Measurements from ENCODE around the gene CDKL5. TPM values are rescaled to one million over a fixed set of nuclear protein-coding genes. Genes with fewer than 3 reads are reported as not detected.

CDKL5 gene
- total RNA-seq, 3 donors from 2014 or later = 5.3 to 14.3 (median 6.9) TPM

GRCh38 chrX:18434896-18435295 is 9.5 kb downstream of the CDKL5 start:
- Histone ChIP-seq H3K4me1 (no peaks in the 10 kb centered on the region), H3K27me3 (peaks cover 0 to 3% of the 10 kb centered on the region in 2 donors), H3K4me3 (no peak overlapping the region), H3K27ac (no peak overlapping the region), H3K9me3 (no peaks in the 10 kb centered on the region), H3K36me3 (no peaks in the 10 kb centered on the region)
- TF ChIP-seq POLR2AphosphoS5 (IDR thresholded peaks at IDR 0.05) (no peak), CTCF (IDR thresholded peaks at IDR 0.05) (no peak), POLR2A (IDR thresholded peaks at IDR 0.05) (no peak)
- intact Hi-C loops (cut with DNase I; ENCODE audit: low total_unique reads) = no loop called here
- DNase-seq (ENCODE audit: low spot score in 2 of 2) = no peak

- intact Hi-C loops (cut with DNase I; ENCODE audit: low total_unique reads) = loop anchor here (2.0 kb wide), 1 partner anchor 27 kb away; no protein-coding TSS in a partner anchor
- Histone ChIP-seq H3K36me3 (no peaks in the 10 kb centered on the region), H3K27me3 (no peaks in the 10 kb centered on the region), H3K4me3 (no peak overlapping the region), H3K27ac (no peak overlapping the region), H3K4me1 (no peaks in the 10 kb centered on the region), H3K9me3 (no peaks in the 10 kb centered on the region)
- DNase-seq (ENCODE audit: low spot score in 2 of 2) = no peak
- TF ChIP-seq POLR2A (IDR thresholded peaks at IDR 0.05) = no peak
- TF ChIP-seq CTCF (IDR thresholded peaks at IDR 0.05) = no peak
- no peak for TF ChIP-seq POLR2AphosphoS5 (IDR thresholded peaks at IDR 0.05)
These were observed 10.6 kb downstream of the CDKL5 start for GRCh38 chrX:18436017-18436416.

GRCh38 chrX:18440835-18441234 is 15.4 kb downstream of the CDKL5 start:
- TF ChIP-seq CTCF (IDR thresholded peaks at IDR 0.05) (no peak), POLR2AphosphoS5 (IDR thresholded peaks at IDR 0.05) (no peak), POLR2A (IDR thresholded peaks at IDR 0.05) (no peak)
- no peaks in the 10 kb centered on the region for H3K9me3 ChIP-seq
- DNase-seq (ENCODE audit: low spot score in 2 of 2) = no peak
- intact Hi-C loops (cut with DNase I; ENCODE audit: low total_unique reads) = no loop called here
- H3K36me3 ChIP-seq = no peaks in the 10 kb centered on the region
- H3K4me3 ChIP-seq = no peak overlapping the region
- H3K27me3 ChIP-seq = no peaks in the 10 kb centered on the region
- no peaks in the 10 kb centered on the region for H3K4me1 ChIP-seq
- no peak overlapping the region for H3K27ac ChIP-seq

GRCh38 chrX:18441780-18442367 is 16.5 kb downstream of the CDKL5 start:
- no peaks in the 10 kb centered on the region for H3K27me3 ChIP-seq
- no peak overlapping the region for H3K4me3 ChIP-seq
- H3K9me3 ChIP-seq = no peaks in the 10 kb centered on the region
- no peaks in the 10 kb centered on the region for H3K4me1 ChIP-seq
- intact Hi-C loops (cut with DNase I; ENCODE audit: low total_unique reads) = no loop called here
- TF ChIP-seq POLR2AphosphoS5 (IDR thresholded peaks at IDR 0.05) = no peak
- TF ChIP-seq POLR2A (IDR thresholded peaks at IDR 0.05) = no peak
- no peak for TF ChIP-seq CTCF (IDR thresholded peaks at IDR 0.05)
- no peaks in the 10 kb centered on the region for H3K36me3 ChIP-seq
- H3K27ac ChIP-seq = no peak overlapping the region
- DNase-seq (ENCODE audit: low spot score in 2 of 2) = no peak

- Histone ChIP-seq H3K36me3 (no peaks in the 10 kb centered on the region), H3K27me3 (peaks cover 0 to 7% of the 10 kb centered on the region in 2 donors), H3K4me1 (no peaks in the 10 kb centered on the region), H3K27ac (no peak overlapping the region), H3K9me3 (no peaks in the 10 kb centered on the region), H3K4me3 (no peak overlapping the region)
- TF ChIP-seq POLR2A (IDR thresholded peaks at IDR 0.05) = no peak
- intact Hi-C loops (cut with DNase I; ENCODE audit: low total_unique reads) = no loop called here
- DNase-seq (ENCODE audit: low spot score in 2 of 2) = no peak
These were observed 23.0 kb downstream of the CDKL5 start for GRCh38 chrX:18448416-18448815.
